NCI-H446 (cell line): ENCODE results near the gene GDPD5.

ENCODE experiments used
- DNase-seq, 2 experiments: peaks; one replicate each; lab custom pipeline; 2025; lab: John Stamatoyannopoulos, UW

Gene GDPD5

DNA sequence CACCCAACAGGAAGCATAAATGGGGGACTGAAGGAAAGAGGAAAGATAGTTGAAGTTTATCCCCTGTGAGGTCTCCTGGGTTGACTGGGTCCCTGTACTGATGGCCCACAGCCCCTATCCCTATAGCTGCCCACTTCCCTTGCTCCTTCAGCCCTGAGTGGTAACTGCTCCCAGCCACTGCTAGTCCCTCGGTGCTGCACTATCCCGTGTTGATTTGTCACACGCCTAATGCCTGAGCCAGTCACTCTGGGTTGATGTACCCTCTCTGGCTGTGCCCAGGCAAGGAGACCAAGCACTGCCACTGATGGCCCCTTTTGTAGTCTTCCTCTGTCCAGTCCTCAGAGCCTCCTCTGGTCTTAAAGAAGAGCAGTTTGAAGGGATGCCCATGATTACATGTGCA, 9.6 kb downstream of the GDPD5 start:
- DNase-seq, result no peak

DNA sequence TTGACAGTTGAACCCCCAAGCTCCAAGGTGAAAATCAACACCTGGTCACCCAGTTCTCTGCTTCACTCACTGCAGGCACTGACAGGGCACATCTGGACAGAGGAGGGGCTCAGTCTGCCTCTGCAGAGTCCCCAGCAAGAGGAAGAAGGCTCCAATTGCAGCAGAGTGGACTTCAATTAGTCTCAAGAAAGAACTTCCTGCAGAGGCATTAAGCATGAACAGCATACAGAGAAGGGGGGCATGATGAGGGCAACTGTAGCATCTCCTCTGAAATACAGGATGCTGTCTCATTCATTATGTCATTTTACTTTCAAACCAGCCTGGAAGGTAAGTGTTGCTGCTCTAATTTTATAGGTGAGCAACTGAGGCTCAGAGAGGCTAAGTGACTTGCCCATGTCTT, 11.1 kb downstream of the GDPD5 start:
- no peak for DNase-seq

DNA sequence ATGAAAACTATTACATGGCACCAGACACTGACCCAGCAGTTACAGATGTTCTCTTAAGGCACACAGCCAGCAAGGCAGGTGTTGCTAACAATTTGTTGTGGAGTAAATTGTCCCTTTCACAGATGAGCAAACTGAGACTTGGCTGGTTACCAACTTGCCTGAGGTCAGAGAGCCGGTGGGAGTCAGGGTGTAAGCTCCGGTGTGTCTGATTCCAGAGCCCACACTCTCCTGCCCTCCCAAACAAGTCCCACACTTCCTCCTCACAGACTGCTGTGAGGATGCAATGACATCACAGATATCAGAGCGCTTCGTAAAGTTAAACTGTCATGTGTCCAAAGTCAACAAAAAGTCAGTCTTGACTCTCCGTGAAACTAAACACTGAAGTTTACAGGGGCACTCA, 12.5 kb downstream of the GDPD5 start:
- DNase-seq, result no peak

- DNase-seq, result no peak
Observed at GRCh38 chr11:75510723-75511019, 15.1 kb downstream of the GDPD5 start.

GRCh38 chr11:75510004-75510722, 15.6 kb downstream of the GDPD5 start:
- DNase-seq, result no peak

GRCh38 chr11:75509020-75509720, 16.6 kb downstream of the GDPD5 start:
- DNase-seq, result no peak

DNA sequence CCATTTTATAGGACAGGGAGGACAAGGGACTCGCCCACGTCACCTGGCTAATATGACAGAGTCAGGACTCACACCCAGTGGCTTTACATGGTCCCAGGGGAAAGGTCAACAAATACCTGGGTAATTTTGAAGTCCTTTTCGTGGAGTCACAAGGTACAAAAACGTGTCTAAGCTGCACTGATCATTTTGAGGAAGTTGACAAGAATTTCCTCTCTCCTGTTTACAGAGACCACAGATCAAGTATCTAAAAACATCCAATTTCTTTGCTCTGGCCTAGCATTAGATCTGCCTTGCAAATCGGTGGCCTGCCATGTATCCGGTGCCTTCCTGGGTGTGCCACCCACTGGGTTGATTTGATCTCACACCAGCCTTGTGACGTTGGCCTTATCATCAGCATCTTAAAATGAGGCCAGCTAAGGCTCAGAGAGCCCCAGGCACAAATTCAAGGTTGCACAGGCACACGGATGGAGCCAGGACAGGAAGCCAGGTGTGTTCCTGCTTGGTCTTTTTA, 17.6 kb downstream of the GDPD5 start:
- DNase-seq, result no peak

DNA sequence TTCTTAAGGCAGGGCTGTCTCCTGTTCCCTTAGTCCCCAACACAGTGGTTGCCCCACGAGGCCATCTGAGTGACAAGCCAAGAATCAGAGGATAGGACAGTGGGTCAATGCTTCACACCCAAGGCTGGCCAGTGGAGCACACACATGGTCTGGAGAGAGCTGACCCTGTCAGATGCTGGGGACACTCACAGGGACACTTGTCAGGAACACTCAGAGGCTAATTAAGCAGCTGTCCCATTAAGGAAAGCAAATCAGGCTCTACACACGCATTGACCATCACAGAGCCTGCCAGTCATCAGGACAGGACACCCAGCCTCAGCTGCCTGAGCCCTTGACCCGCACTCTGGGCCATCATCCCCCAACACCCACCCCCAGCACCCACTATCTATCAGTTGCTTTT, 18.2 kb downstream of the GDPD5 start:
- no peak for DNase-seq

DNA sequence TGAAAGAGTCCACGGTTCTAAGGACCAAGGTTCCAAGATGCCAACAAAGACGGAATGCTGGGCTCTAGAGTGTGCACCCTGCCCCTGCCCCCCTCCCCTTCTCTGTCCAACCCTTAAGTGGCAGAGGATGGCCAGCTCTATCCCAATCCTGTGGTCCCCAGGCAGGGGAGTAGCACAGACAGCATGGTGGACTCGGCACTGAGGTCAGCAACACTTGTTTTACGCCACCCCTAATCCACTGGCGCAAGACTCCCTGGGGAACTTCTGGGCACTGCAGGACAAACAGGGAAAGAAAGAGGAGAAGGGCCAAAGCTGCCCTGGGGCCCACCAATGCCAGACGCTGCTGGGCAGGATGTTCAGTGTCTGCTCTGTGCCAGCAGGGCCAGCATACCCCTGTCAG, 18.9 kb downstream of the GDPD5 start:
- DNase-seq, result no peak

GRCh38 chr11:75505916-75506692, 19.6 kb downstream of the GDPD5 start:
- no peak for DNase-seq

GRCh38 chr11:75504501-75504900, 21.2 kb downstream of the GDPD5 start:
- DNase-seq, result no peak

- no peak for DNase-seq
Observed at GRCh38 chr11:75503531-75504099, 22.1 kb downstream of the GDPD5 start.

DNA sequence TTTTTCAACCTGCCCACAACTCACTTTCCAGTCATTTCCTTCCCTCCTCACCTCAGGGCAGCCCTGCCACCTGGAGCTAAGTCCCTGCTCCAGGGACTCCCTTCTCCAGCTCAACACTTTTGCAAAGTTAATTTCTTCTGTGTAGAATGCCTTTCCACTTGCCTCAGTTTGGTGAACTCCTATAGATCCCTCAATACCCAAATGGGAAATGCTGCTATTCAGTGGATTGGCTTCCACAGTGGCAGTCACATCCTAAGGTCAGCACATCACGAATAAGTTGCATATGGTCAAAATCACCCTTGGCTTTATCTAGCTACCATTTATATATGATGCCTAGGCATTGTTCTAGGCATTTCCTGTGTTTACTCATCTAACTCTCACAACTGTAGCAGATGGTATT, 23.6 kb downstream of the GDPD5 start:
- DNase-seq, result no peak

DNA sequence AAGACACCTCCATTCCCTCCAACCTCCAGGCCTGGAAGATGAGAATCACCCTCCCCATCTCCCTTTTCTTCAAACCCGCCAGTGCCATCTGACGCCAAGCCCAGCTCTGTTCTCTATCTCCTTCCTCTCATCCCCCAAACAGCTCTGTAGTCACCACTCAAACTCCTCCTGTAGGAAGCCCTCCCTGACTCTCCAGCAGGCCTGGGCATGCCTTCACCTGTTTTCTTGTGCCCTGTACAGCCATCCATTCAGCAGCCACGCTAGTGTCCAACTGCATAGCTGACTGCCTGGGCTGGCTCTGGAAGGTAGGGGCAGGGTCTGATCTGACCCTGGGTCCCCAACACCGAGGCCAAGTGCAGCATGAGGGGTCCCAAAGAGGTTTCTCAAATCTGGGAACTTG, 25.0 kb downstream of the GDPD5 start:
- no peak for DNase-seq

DNA sequence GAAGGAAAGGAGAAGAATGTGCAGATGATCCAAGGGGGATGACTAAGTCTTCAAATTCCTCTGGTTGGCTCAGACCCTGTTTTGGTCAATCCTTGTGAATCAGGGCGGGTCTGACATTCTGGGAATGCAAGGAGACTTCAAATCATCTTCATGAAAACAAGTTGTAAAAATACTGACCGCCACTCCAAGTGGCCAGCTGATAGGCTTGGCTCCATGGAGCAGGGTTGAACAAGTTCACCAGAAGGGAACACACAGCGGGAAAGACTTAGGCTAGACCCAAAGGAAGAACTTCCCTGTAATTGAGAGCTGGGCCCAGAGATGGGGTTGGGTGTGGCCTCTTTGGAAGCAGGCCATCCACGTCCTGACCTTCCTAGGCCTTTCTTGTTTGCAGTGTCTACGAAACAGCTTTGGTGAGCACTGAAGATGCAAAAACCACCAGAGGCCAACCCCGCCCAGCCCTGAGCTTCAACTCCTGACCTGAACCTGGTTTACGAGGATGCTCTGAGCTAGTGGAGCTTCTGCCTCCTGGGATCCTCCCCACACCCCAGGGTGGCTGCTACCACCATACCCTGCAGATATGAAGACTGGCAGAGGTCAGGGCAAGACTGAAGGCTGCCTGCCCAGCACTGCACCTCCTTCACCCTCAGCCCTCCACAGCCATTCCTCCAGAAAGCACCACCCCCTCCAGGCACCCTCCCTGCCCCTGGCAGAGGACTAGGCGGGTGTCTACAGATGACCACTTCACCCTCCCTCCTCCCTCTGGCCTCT, 26.1 kb downstream of the GDPD5 start:
- DNase-seq, result no peak

DNA sequence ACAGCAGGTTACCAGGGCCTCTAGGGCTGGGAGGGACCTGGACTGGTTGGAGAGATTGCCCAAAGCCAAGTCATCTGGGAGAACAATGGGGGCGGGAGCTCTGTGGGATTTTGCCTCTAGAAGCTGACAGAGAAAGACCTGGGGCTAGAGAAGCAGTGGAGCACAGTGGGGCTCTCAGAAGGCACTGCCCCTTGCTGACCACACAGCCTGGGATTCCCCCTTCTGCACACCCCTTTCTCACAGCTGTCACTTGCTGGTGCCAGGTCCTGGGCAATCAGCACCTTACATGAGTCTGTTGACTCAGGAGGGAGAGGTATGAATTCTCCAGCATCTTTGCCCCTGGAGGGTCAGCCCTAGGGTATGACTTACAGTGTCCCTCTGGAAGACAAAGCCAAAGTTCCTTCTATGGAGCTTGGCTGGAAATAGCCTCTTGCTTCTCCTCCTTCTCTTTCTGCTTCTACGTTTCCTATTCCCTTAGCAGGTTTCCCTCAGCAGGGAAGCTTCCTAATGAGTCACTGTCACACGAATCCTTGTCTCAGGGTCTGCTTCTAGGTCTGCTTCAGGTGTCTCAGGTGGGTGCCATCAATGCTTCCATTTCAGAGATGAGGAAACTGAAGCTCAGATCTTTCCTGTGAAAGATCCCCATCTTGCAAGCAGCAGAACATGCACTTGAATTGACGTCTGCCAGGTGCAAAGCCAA, 27.0 kb downstream of the GDPD5 start:
- DNase-seq, result no peak

DNA sequence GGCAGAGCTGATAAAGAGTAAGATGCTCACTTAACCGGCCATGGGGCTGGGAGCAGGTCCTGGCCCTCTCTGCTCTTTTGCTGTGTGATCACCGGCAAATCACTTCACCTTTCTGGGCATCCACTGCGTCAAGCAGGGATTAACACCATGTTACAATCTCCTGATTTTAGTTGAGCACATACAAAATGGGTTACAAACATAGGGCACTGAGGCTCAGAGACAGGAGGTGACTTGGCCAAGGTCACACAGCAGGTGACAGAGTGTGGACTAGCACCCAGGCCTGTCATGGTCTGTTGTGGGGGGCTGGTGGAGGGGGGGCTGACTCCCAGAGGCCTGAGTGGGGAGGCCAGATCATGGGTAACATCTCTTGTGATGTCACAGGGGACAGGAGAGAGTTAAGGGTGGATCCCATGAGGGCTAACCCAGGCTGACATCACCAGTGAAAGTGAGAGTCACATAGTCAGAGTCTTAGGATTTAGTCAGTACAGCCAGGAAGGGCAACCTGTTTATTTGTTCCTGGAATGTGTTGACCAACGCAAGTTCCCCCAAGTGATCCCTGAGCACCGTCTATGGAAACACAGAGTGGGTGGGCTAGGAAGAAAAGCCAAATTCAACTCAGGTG, 27.8 kb downstream of the GDPD5 start:
- DNase-seq, result no peak

- no peak for DNase-seq
Observed at GRCh38 chr11:75496305-75496752, 29.4 kb downstream of the GDPD5 start.

DNA sequence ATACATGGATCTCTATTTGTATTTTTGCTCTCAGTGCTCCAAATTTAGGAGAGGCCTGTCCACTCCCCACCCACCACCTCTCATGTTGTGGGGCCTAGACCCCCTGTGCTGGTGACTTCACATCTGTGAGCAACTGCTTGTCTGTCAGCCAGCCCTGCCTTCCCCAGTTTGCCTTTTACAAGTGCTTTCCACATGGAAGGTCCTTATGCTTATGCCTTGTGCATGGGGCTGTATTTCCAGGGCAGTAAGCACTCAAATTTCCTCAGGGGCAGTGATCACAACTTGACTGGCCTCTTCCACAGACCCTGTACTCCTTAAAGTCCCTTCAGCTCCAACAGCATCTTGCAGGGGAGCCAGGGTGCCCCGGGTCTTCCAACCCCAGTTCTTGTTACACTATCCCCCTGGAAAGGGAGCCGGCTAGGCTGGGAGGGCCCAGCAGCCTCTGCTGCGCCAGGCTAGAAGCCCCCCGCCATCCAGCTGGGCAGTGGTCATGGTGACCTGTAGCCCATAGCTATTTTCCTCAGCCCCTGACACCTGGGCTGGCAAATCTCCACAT, 29.9 kb downstream of the GDPD5 start:
- DNase-seq, result no peak

GRCh38 chr11:75493626-75494025, 32.1 kb downstream of the GDPD5 start:
- no peak for DNase-seq
